WTC11 (cell line): ENCODE measurements around the gene SLC11A1. TPM values are rescaled to one million over a fixed set of nuclear protein-coding genes. Genes with fewer than 3 reads are reported as not detected.

Source experiments
- ATAC-seq: fragments of 200-7000 bp; cut with Tn5 transposase; 2 replicates; pipeline ENCODE4 v1.10.0; 2021; ENCODE audit warnings: mild to moderate bottlenecking, moderate library complexity
- CTCF ChIA-PET: fragments of 300-600 bp; sonication (Branson Sonifier 250); formaldehyde crosslinking; loops from one replicate; lab custom pipeline; 2021; ENCODE audit warnings: antibody characterized with exemption; lab: Charles Lee
- POLR2A ChIA-PET: fragments of 350-600 bp; sonication (Branson Sonifier 250); formaldehyde crosslinking; loops from one replicate; lab custom pipeline; 2021; ENCODE audit warnings: antibody characterized with exemption; lab: Charles Lee
- DNase-seq: peaks from one replicate; pipeline ENCODE4 v3.0.0; 2021; ENCODE audit warnings: low spot score
- H3K27ac Mint-ChIP-seq: 2 replicates; pipeline ENCODE4 v1.8.0; 2021; ENCODE audit warnings: mixed read lengths
- H3K27me3 Mint-ChIP-seq: 2 replicates; pipeline ENCODE4 v1.8.0; 2021; ENCODE audit warnings: low read depth, mild to moderate bottlenecking, moderate library complexity, mixed read lengths
- H3K36me3 Mint-ChIP-seq: 2 replicates; pipeline ENCODE4 v1.8.0; 2021; ENCODE audit warnings: mixed read lengths
- H3K4me1 Mint-ChIP-seq: 2 replicates; pipeline ENCODE4 v1.8.0; 2022; ENCODE audit warnings: mixed read lengths
- H3K4me3 Mint-ChIP-seq: 2 replicates; pipeline ENCODE4 v1.8.0; 2021; ENCODE audit warnings: mild to moderate bottlenecking, moderate library complexity, mixed read lengths
- H3K9me3 Mint-ChIP-seq: 2 replicates; pipeline ENCODE4 v1.8.0; 2021; ENCODE audit warnings: mixed read lengths
- AFF4 ChIP-seq: sonication (generic); formaldehyde crosslinking; IDR thresholded peaks from 2 replicates; pipeline ENCODE4 v1.8.1; 2023; ENCODE audit warnings: mild to moderate bottlenecking, missing genetic modification reagents, borderline replicate concordance
- ATF3 ChIP-seq: sonication (generic); formaldehyde crosslinking; conservative IDR thresholded peaks from 2 replicates; pipeline ENCODE4 v1.8.1; 2022; ENCODE audit warnings: mild to moderate bottlenecking, missing genetic modification reagents
- CBFB ChIP-seq: sonication (generic); formaldehyde crosslinking; IDR thresholded peaks from 2 replicates; pipeline ENCODE4 v1.8.1; 2022; ENCODE audit warnings: mild to moderate bottlenecking, low read depth, missing genetic modification reagents
- E2F1 ChIP-seq: sonication (generic); formaldehyde crosslinking; IDR thresholded peaks from 2 replicates; pipeline ENCODE4 v1.8.0; 2022; ENCODE audit warnings: mild to moderate bottlenecking, missing genetic modification reagents
- FOXJ3 ChIP-seq: sonication (generic); formaldehyde crosslinking; IDR thresholded peaks from 2 replicates; pipeline ENCODE4 v1.9.0; 2021; ENCODE audit warnings: missing genetic modification reagents, mild to moderate bottlenecking, borderline replicate concordance
- HMGA2 ChIP-seq: fragments of 250-450 bp; sonication (Bioruptor Pico); IDR thresholded peaks from 2 replicates; pipeline ENCODE4 v1.4.0; 2021; ENCODE audit warnings: mild to moderate bottlenecking, moderate library complexity
- JAZF1 ChIP-seq: fragments of 250-450 bp; sonication (Bioruptor Pico); IDR thresholded peaks from 2 replicates; pipeline ENCODE4 v1.9.0; 2021; ENCODE audit warnings: moderate library complexity, mild to moderate bottlenecking, inconsistent platforms
- KAT7 ChIP-seq: sonication (generic); formaldehyde crosslinking; IDR thresholded peaks from 2 replicates; pipeline ENCODE4 v1.8.1; 2023; ENCODE audit warnings: missing genetic modification reagents, mild to moderate bottlenecking, borderline replicate concordance
- NFATC4 ChIP-seq: fragments of 250-450 bp; sonication (Bioruptor Pico); IDR thresholded peaks from 2 replicates; pipeline ENCODE4 v1.9.0; 2021; ENCODE audit warnings: mild to moderate bottlenecking
- NR2C2 ChIP-seq: sonication (generic); formaldehyde crosslinking; IDR thresholded peaks from 2 replicates; pipeline ENCODE4 v1.8.0; 2022; ENCODE audit warnings: mild to moderate bottlenecking, missing genetic modification reagents
- NR3C1 ChIP-seq: sonication (generic); formaldehyde crosslinking; conservative IDR thresholded peaks from 2 replicates; pipeline ENCODE4 v1.8.1; 2023; ENCODE audit warnings: low read depth, mild to moderate bottlenecking, missing genetic modification reagents
- SOX15 ChIP-seq: fragments of 250-450 bp; sonication (Bioruptor Pico); IDR thresholded peaks from 2 replicates; pipeline ENCODE4 v1.9.0; 2021; ENCODE audit warnings: mild to moderate bottlenecking
- TP53 ChIP-seq: sonication (generic); formaldehyde crosslinking; IDR thresholded peaks from 2 replicates; pipeline ENCODE4 v1.8.1; 2023; ENCODE audit warnings: mild to moderate bottlenecking, missing genetic modification reagents
- ZNF219 ChIP-seq: sonication (generic); formaldehyde crosslinking; IDR thresholded peaks from 2 replicates; pipeline ENCODE4 v1.8.0; 2023; ENCODE audit warnings: missing genetic modification reagents, mild to moderate bottlenecking, borderline replicate concordance
- ZNF416 ChIP-seq: fragments of 250-450 bp; sonication (Bioruptor Pico); IDR thresholded peaks from 2 replicates; pipeline ENCODE4 v1.9.0; 2021; ENCODE audit warnings: mild to moderate bottlenecking, inconsistent platforms
- total RNA-seq: library from RNA; stranded (reverse); gene quantifications from 3 replicates; pipeline ENCODE4 v1.2.3, GENCODE V29; 2021
- TF ChIP-seq, protein P1 (sequence below): fragments of 250-450 bp; sonication (Bioruptor Pico); conservative IDR thresholded peaks from 2 replicates; pipeline ENCODE4 v1.9.0; 2021; ENCODE audit warnings: mild to moderate bottlenecking
- TF ChIP-seq, protein P2 (sequence below): sonication (generic); formaldehyde crosslinking; IDR thresholded peaks from 2 replicates; pipeline ENCODE4 v1.8.1; 2023; ENCODE audit warnings: mild to moderate bottlenecking, missing genetic modification reagents, moderate library complexity
- TF ChIP-seq, protein P3 (sequence below): sonication (generic); formaldehyde crosslinking; IDR thresholded peaks from 2 replicates; pipeline ENCODE4 v1.8.1; 2022; ENCODE audit warnings: low read depth, missing genetic modification reagents, borderline replicate concordance
- TF ChIP-seq, protein P4 (sequence below): fragments of 250-450 bp; sonication (Bioruptor Pico); IDR thresholded peaks from 2 replicates; pipeline ENCODE4 v2.1.2; 2022; ENCODE audit warnings: mild to moderate bottlenecking, moderate library complexity

SLC11A1 gene
- total RNA-seq, 1 experiment from 2014 or later, result 0.31 TPM

- TF ChIP-seq AFF4 (CRISPR knock-in tag) (no peak), KAT7 (CRISPR knock-in tag) (no peak), JAZF1 (CRISPR knock-in tag) (no peak), NFATC4 (CRISPR knock-in tag) (no peak), E2F1 (CRISPR knock-in tag) (no peak)
- TF ChIP-seq, protein P1, sequence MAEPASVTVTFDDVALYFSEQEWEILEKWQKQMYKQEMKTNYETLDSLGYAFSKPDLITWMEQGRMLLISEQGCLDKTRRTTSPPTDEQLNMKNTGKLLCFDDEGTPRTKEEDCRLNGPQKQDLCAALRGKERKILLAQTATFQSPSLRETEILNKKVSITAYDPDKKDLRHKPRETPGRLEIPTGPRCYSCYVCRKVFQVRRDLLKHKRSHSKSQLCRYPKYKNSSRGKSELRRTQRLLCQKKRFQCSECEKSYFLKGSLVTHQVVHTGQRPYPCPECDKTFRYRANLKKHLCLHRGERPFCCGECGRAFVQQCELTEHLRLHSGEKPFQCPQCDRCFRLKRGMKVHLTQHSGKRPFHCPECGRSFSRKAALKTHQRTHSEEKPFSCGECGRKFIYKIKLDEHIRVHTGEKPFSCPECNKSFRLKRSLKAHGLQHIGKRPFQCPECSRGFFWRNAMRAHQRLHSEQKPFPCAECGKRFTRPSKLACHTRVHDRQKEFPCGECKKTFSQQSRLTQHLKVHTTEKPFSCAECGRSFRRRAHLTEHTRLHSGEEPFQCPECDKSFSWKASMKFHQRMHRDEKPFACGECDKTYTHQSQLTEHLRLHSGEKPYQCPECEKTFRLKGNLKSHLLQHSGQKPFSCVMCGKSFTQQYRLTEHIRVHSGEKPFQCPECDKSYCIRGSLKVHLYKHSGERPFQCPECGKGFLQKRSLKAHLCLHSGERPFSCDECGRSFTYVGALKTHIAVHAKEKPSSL (CRISPR knock-in tag), result no peak
- TF ChIP-seq, protein P2, sequence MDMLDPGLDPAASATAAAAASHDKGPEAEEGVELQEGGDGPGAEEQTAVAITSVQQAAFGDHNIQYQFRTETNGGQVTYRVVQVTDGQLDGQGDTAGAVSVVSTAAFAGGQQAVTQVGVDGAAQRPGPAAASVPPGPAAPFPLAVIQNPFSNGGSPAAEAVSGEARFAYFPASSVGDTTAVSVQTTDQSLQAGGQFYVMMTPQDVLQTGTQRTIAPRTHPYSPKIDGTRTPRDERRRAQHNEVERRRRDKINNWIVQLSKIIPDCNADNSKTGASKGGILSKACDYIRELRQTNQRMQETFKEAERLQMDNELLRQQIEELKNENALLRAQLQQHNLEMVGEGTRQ, result no peak
Observed at GRCh38 chr2:218428846-218429558, 46.9 kb downstream of the SLC11A1 start (continued).

GRCh38 chr2:218429911-218430692, 48.0 kb downstream of the SLC11A1 start:
- TF ChIP-seq ZNF416 (no peak), ATF3 (CRISPR knock-in tag) (no peak), NR3C1 (CRISPR knock-in tag) (no peak), TP53 (CRISPR knock-in tag) (no peak), NR2C2 (CRISPR knock-in tag) (no peak), SOX15 (no peak), FOXJ3 (CRISPR knock-in tag) (no peak), HMGA2 (CRISPR knock-in tag) (no peak), ZNF219 (CRISPR knock-in tag) (no peak), CBFB (CRISPR knock-in tag) (no peak)
- TF ChIP-seq, protein P3, sequence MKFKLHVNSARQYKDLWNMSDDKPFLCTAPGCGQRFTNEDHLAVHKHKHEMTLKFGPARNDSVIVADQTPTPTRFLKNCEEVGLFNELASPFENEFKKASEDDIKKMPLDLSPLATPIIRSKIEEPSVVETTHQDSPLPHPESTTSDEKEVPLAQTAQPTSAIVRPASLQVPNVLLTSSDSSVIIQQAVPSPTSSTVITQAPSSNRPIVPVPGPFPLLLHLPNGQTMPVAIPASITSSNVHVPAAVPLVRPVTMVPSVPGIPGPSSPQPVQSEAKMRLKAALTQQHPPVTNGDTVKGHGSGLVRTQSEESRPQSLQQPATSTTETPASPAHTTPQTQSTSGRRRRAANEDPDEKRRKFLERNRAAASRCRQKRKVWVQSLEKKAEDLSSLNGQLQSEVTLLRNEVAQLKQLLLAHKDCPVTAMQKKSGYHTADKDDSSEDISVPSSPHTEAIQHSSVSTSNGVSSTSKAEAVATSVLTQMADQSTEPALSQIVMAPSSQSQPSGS (CRISPR knock-in tag), result no peak
- TF ChIP-seq, protein P4, sequence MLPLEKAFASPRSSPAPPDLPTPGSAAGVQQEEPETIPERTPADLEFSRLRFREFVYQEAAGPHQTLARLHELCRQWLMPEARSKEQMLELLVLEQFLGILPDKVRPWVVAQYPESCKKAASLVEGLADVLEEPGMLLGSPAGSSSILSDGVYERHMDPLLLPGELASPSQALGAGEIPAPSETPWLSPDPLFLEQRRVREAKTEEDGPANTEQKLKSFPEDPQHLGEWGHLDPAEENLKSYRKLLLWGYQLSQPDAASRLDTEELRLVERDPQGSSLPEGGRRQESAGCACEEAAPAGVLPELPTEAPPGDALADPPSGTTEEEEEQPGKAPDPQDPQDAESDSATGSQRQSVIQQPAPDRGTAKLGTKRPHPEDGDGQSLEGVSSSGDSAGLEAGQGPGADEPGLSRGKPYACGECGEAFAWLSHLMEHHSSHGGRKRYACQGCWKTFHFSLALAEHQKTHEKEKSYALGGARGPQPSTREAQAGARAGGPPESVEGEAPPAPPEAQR (CRISPR knock-in tag), result no peak
- Mint-ChIP-seq H3K36me3 (no peaks in the 10 kb centered on the region), H3K9me3 (no peaks in the 10 kb centered on the region), H3K27me3 (no peaks in the 10 kb centered on the region; the same call in 1 of the 2 replicates), H3K27ac (no peak overlapping the region), H3K4me3 (no peak overlapping the region), H3K4me1 (no peaks in the 10 kb centered on the region)
- no peak for ATAC-seq
- POLR2A ChIA-PET, result interaction anchor here (0.6 kb wide), 1 partner anchor 281 kb away, joined by 6 read pairs; no protein-coding TSS in a partner anchor
- no peak for DNase-seq
- CTCF ChIA-PET, result no interaction called here
